Activated CD4-positive, alpha-beta T cell treated with anti-CD3 and anti-CD28 coated beads for 48 hours (primary cell): ENCODE measurements around the gene ENC1.

ENCODE experiments used
- DNase-seq: peaks from one replicate; pipeline ENCODE4 v3.0.0-alpha.2; 2020

Gene ENC1

DNA sequence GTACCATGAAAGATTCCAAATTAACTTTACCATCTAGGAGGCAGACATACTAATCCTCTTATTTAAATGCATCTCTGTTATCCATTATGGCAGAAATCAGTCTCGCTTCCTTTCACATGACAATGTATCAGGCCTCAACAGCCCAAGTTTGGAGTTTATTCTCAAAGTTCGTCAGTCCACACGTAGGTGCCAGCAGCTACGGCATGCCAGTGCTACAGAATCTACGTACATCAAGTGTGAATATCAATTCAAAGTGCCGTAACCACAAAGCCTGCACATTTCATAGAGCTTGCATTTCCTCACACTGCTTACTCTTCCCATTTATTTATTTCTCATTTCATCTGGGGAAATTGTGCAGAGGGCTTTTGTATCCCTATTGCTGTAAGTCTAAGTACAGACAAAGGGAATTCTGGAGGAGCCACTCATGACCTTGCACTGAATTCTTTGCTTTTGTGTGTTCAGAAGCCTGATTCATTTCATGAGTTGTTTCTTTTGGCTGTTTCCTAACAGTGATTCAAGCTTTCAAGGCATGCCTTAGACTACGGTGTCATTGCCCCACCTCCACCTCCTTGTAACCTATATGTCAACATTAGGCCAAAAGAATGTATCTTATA lies 10.0 kb downstream of the ENC1 start:
- DNase-seq = peak; percentile 20

DNA sequence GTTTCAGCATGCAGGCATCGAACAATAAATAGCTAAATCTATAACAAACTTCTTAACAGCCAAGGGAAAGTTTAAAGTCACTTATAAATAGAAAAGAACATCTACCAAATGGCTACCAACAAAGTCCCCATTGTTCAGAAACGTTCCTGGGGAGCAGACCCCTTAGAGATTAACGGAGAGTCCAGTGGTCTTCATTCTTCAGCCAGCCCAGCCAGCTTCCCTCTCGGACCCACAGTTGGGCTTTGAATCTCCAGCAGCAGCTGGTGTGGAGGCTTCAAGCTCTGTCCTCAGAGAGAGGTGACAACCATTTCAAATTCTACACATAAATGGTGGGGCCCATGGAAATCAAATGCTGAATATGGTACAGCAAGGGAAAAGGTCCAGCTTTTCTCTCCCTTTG lies 11.2 kb downstream of the ENC1 start:
- no peak for DNase-seq

DNA sequence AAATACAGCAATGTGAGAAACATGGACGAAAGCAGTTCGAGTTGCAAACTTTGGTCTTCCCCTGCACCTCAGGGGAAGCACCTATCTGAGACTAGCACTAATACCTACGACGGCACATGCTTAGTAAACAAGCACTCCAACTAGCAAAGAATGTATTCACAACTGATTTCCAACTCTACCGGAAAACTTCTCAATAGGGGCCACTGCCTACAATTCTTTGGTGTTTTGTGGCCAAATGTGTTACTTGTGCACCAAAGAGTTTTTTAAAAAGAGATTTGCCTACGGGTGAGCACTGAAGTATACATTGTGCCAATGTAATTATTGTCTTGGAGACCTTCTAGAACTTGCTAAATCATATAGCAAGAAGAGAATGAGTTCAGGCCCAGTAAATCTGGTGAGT lies 12.2 kb downstream of the ENC1 start:
- no peak for DNase-seq

DNA sequence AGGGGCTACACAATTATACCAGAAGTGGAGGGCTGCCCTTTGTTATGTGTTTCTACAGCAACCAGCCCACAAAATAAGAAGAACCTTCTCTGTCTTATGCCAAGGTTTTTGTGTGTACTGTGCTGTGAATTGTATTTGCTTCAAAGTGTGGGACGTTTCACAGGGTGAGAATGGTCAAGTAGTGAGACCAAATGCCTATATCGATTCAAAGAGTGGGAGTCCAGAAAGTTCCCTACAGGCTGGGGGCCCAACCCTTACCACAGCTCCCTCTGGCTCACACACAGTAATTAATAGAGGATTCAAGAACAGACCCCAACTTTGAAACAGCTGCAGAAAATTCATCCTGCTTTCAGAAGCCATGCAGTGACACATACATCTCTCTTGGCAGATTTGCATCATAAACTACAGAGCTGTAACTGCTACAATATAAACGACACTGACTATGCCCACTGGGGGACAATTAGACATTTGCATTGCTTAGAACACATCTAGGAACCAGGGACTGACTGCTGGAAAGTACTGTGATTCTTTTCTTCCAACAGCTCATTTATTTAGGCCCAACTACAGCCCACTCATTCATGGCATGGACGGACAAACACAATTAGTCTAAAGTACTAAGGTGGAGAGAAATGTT lies 12.8 kb downstream of the ENC1 start:
- DNase-seq = no peak

DNA sequence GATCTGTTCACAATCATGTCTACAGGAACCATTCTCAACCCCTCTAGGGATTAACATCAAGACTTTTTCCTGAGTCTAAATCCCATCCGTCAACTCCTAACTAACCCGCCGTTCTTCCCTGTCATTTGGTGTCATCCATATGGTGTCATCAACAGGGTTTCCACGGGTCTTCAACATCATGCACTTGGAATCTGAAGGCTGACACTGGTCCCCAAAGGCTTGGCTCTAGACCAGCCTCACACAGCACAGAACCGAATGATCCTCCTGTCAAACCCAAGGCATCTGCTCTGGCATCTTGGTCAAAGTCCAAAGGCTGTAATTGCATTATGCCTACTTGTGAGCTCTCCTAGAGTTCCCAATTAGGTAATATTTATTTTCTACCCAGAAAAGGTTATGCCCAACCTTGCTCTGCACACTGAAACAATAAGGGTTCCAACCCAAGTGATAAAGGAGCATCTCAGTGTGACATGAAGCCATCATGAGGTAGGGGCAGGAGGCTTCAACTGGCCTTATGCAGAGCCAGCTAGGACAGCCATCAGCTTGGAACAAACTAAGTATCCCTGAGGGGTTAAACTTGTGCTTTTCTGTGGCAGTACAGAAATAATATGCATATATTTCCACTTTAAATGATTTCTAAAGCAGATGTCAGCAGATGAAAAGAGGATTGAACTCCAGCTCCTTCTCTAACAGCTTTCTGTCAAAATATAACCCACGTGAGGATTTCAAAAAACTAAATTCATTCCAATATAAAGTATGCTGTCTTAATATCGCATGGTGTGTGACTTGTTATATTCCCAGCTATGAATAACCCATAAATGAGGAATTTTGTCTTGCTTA lies 13.9 kb downstream of the ENC1 start:
- no peak for DNase-seq

DNA sequence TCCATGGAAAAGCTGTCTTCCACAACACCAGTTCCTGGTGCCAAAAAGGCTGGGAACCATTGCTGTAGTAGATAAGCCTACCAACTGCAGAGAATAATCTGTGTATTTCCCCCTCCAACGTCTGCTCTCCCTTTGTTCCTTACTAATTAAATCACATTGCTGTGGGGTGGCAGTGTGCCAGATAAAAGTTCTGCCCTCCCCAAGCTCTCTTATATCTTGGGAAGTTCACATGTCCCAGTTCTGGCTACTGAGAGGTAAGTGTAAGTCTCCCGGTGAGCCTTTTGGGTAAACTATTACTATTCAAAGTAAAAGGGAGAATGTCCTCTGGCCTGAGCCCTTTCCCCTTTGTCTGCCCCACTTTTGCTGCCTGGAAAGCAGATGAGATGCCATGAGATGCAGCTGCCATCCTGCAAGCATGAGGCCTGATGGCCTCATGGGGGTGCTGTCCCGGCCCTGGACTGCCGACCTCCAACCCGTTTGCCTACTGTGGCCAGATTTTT lies 14.7 kb downstream of the ENC1 start:
- DNase-seq = no peak

DNA sequence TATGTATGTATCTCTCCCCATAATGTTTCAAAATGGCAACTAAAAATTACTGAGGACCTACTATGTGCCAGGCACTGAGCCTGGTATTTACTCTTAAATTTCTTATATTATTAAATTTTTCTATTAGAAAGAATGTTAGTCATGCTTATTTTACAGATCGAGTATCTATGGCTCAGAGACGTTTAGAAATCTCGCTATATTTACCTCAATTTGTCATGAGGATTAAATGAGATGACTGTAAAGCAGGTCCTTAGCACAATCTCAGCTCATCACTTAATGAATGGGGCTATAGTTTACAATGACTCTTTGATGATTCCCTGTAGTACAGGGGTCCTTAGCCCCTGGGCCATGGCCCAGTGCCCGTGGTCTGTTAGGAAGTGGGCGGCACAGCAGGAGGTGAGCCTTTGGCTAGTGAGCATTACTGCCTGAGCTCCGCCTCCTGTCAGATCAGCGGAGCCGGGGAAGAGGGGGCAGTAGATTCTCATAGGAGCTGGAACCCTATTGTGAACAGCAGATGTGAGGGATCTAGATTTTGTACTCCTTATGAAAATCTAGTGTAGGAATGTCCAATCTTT lies 15.5 kb downstream of the ENC1 start:
- DNase-seq = no peak

DNA sequence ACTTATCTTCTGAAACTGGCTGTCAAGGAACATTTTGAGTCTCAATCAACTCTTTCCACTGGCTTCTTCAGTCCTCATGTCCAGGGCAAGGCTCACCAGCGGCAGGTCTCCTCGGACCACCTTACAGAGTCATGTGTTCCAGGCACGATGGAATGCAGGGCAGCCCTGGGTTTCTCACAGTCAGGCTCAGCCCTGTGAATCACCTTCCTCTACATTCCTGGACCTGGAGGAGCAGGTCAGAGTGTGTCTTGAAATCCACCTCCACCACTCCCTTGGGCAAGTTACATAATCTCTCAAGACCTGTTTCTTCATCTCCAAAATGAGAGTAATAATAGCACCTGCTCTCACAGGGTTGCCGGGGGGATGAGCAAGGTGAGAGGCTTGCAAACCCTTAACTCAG lies 16.0 kb downstream of the ENC1 start:
- no peak for DNase-seq

DNA sequence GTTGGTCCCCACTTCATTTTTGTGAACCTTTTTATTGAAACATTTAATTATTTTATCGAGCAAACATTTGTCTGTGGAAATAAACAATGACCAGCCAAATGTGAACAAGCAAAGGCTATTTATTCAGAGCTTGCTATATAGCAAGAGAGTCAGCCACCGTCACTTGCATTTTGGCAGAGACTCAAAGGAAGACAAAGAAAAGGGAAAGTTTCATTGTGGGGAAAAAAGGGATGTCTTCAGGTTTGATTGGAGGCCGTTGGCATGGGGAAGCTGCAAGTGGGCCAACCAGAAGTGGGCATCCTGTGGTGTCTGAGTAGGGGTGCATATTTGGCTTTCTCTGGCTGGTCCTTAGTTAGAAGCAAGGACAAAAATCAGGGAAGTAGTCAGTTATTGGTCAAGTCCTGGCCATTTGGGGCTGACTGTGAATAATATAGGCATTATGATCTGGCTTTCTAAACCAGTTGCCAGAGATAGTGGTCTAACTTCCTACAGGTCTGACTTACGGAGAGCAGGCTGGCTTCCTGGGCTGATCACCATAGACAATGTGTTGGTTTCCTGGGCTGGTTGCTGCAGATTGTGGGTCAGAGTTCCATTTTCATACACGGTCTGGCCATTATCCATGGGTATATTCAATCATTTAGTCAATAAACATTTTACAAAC lies 16.6 kb downstream of the ENC1 start:
- DNase-seq = no peak

DNA sequence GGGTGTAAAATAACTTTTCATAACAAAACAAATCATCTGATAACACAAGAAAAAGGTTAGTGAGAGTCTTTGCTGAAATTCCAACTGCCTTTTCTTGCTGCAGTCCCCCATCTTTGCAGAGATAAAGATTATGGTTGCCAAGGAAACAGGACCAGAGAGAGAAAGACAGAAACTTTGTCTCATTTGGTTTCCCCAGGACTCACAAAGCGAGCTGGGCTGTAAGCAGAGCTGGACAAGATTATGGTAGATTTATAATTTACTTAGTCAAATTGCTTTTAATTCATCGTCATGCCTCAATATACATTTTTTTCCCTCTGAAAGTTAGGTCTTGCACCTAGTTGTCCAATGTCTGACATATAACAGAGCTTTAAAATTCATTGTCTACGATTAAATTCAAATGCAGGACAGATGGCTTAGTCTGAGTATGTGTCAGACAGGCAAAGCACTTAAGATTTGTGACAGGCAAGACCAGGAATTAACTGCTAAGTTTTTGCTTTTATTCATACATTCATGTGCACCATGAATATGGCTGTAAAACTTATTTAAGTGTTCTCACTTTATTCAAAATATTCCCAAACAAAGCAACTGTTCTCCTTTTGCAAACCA lies 17.4 kb downstream of the ENC1 start:
- DNase-seq = no peak

DNA sequence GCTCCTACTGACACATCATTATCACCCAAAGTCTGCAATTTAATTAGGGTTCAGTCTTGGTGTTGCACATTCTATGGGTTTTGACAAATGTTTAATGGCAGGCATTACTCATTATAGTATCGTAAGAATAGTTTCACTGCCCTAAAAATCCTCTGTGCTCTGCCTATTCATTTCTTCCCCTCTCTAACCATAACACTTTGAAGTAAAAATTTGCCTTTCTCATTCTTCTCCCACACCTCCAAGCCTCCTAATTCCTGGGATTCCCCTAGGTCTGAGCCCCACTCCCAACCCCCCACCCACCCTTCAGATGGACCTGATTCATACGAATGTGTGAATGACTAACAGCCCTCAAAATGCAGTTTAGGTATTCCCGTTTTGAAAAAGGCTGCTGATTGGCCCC lies 18.4 kb downstream of the ENC1 start:
- DNase-seq = peak; percentile 35

DNA sequence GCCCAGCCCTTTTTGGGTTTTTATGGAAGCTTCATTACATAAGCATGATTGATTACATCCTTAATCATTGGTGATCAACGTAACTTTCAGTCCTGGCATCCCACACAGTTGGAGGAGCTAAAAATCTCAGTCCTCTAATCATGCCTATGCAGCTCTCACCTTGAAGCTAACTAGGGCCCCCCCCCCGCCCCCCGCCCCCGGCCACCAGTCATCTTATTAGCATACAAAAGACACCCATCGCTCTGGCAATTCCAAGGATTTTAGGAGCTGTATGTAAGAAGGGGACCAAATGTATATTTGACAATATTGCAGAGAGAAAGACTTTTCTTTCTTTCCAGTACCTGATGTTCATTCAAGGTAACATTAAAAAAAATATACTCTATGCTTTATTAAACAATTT lies 19.0 kb downstream of the ENC1 start:
- DNase-seq = no peak

DNA sequence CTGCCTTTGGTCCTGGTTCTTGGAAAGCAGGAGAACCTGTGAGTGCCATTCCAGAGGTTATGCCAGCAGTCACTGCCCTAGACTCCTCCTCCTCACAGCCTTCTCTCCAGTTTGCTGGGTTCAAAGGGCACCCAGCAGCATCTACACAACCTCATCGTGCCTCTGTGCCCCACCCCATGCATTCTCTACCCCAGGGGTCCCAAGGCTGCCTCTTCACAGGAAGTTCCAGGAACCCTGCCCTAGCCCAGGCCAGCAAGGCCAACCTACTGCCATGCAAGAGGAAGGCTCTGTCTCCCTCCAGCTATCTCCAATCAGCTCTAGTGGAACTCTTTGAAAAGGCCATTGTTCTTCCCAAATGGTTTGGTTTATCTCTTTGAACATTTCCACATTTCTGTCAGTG lies 21.2 kb downstream of the ENC1 start:
- no peak for DNase-seq

DNA sequence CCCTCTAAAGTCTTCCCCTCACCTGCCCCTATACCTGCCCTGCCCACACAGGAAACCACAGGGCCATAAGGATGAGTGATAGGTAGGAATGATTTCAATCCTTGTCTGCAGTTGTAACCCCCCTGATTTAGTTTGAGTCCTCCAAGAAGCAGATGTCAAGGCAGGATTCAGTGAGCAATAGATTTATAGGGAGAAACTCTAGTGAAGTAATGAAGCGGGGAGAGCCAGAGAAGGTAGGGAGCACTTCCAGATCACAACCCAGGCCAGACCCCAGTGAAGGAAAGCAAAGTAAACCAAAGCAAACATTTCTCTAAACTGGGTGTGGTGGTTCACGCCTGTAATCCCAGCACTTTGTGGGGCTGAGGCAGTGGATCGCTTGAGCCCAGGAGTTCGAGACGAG lies 22.4 kb downstream of the ENC1 start:
- no peak for DNase-seq

DNA sequence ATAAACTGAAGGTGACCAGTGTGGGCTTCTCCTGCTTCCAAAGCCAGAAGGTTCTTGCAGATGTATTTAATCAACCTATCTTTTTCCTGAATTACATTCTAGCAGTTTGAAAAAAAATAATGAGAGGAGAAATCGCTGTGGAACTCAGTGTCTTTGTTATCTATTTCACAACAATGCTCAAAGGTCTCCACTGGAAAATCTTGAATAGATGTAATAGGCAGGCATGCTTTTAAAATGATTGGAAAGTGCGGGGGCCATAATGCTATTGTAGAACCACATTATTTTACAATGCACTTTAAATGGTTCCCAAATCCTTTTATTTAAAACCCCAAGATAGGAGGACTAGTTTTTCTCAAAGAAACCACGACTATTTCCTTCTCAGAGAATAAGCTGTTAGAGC lies 23.3 kb downstream of the ENC1 start:
- DNase-seq = no peak

DNA sequence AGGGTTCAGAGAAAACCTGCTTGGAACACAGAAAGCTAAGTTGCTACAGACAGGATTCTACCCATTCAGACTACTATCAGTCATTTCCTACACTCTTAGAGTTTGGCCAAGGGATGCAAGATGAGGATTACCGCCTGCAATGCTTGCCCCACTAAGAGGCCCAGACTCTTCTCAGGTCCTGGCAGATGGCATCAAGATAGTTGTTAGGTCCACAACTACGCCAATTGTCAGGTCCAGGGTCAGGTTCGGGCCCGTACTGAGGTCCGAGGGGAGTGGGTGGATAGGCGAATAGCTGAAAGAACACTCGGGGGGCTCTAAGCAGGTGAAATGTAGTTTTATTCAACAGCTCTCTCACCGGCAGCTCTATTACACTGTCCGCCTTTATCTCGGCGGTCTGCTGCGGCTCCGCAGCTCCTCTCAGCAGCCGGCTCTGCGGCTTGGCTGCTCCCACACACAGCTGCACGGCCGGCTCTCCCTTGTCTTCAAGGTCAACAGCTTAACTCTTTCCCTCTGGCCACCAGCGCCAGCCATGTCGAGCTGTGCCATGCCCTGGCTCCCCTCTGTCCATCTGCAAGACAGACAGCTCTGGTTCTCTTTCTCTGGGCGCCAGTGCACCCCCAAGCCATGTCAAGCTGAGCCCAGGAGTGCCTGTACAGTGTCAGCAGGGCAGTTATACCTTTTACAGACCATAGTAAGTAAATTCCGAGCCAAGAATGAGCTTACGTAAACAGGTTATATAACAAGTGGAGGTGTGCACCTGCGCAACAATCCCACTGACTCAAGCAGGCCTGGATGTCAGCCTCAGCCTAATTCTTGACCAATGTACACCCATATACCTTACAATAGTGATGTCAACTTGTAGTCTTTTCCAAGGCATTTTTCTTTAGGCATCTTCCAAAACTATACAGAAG lies 24.0 kb downstream of the ENC1 start:
- no peak for DNase-seq

DNA sequence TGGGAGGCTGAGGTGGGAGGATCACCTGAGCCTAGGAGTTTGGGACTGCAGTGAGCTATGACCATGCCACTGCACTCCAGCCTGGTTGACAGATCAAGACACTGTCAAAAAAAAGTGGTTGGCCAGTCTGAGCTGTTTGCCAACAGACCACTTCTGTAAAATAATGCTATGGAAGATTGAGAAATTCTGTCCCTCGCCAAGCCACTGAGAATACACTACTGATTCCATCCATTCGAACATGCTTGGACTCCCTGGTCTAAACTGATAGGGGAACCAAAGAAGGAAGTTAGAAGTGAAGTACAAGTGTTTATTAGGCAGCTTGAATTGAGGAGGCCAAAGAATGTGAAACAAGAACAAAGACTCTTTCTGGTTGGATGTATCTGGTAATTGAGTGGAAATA lies 27.2 kb downstream of the ENC1 start:
- DNase-seq = no peak

DNA sequence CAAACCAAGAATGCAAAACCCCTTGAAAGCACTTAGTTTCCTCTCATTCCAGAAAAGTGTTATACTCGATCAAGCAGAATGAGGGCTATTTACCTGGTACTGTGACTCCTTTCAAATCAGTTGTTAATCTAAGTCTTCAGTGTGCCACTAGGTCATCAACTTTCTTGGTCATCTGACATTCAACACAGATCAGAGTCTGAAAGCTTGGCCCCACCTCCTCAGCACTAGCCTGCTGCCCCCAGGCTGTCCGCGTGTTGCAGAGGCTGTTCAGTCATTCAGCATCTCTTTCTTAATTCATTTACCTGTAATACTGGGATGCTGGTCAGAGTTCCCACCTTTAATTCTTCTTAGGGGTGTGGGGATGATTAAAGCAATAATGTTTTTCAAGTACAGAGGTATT lies 28.5 kb downstream of the ENC1 start:
- no peak for DNase-seq

DNA sequence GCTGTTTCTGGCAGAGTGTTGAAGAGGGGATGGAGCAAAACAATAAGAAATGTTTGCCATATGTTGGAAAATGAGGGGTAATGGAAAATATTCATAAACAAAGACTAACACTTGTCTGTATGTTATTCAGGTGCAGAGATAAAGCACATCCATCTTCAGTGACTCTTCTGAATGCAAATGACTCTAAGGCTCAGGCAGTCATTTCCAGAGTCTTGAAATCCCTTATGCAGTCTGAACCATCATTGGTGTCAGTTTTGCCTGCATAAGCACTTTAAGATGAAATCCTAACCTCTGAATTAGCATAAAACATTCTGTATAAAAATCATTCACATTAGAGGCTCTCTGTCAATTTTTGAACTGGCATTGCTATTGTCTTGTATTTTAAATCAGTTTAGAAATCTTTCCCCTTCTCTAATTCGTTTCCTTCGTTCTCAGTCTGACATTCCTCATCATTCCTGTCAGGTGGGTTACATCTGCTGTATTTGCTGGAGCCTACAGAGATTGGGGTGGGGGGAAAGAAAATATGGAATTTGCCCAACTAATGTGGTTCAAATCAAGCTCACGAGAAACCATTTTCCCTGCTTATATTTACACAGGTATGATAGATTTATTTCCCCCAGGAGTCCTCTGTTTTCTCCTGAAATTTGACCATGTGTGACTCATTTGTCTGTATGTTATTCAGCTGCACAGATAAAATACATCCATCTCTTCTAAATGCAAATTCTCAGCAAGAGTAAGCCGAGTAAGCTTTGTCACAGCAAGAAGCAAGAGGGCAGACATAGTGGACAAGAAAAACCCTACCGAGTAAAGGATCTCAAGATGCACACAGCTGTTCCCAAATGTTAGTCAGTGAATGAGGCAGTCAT lies 31.6 kb downstream of the ENC1 start:
- DNase-seq = no peak

DNA sequence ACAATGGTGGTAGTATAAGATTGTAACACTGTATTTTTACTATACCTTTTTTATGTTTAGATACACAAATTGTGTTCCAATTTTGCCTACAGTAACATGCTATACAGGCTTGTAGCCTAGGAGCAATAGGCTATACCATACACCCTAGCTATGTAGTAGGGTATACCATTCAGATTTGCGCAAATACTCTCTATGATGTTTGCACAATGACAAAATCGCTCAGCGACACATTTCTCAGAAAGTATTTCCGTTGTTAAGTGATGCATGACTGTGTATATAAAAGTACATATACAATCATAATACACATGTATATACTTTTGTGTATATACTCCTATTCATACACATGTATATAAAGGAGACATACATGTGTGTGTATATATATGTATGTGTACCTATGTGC lies 34.8 kb downstream of the ENC1 start:
- no peak for DNase-seq

DNA sequence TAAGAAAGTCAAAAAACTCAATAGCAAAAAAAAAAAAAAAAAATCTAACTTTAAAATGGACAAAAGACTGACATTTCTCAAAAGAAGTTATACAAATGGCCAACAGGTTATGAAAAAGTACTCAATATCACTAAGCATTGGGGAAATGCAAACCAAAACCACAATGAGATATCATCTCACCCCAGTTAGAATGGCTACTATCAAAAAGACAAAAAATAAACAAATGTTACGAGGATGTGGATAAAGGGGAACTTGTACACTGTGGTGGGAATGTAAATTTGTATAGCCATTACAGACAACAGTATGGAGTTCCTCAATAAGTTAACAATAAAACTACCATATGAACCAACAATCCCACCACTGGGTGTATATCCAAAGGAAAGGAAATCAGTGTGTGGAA lies 37.2 kb downstream of the ENC1 start:
- DNase-seq = no peak
